GM12878 (cell line): ENCODE results near the gene GAS6. TPM values are rescaled to one million over a fixed set of nuclear protein-coding genes. Genes with fewer than 3 reads are reported as not detected.

ENCODE experiments used
- ATAC-seq: fragments of 200-7000 bp; cut with Tn5 transposase; 3 replicates; pipeline ENCODE4 v1.9.1; 2020; ENCODE audit warnings: mild to moderate bottlenecking, moderate library complexity
- BruUV-seq: library from RNA; stranded (reverse); fragments of 400-500 nt; replicated peaks from 2 replicates; lab custom pipeline; 2021; lab: Mats Ljungman, UMichigan
- CTCF ChIA-PET: fragments of 300-600 bp; sonication (Branson Sonifier 250); formaldehyde crosslinking; extraction: SDS; loops from one replicate; lab custom pipeline; 2021; ENCODE audit warnings: inconsistent platforms; lab: Yijun Ruan, JAX
- POLR2A ChIA-PET: fragments of 350-600 bp; formaldehyde crosslinking; extraction: SDS; loops from one replicate; lab custom pipeline; 2021; ENCODE audit warnings: inconsistent platforms; lab: Charles Lee
- RAD21 ChIA-PET: fragments of 300-600 bp; sonication (Branson Sonifier 250); formaldehyde crosslinking; loops from one replicate; lab custom pipeline; 2023; ENCODE audit warnings: antibody characterized with exemption; ENCODE audit not compliant: unreplicated experiment; lab: Charles Lee
- SMC1A ChIA-PET: fragments of 300-600 bp; sonication (Branson Sonifier 250); formaldehyde crosslinking; loops from one replicate; lab custom pipeline; 2023; ENCODE audit not compliant: unreplicated experiment, uncharacterized antibody; lab: Charles Lee
- DNase-seq: peaks from one replicate; pipeline ENCODE4 v3.0.0-alpha.2; 2011; ENCODE audit warnings: low read depth, low spot score
- FAIRE-seq: peaks from 3 replicates; lab custom pipeline; 2011; peaks lifted over from hg19 to GRCh38; lab: Jason Lieb, UNC
- H2AFZ ChIP-seq: 2 replicates; pipeline ENCODE4 v1.6.0; 2011; ENCODE audit warnings: low read depth, low read length, control low read depth; ENCODE audit not compliant: control insufficient read depth
- H3K27ac ChIP-seq: 2 replicates; pipeline ENCODE4 v1.5.1; 2011; ENCODE audit warnings: control low read depth; ENCODE audit not compliant: control insufficient read depth, insufficient read depth
- H3K27me3 ChIP-seq, 2 experiments: replicated peaks in 1 of 2; 2 replicates each; pipeline versions ENCODE4 v1.6.0 to v1.6.1; 2011; ENCODE audit warnings: low read length in 1 of 2; ENCODE audit not compliant: control insufficient read depth in 2 of 2, insufficient read depth in 2 of 2
- H3K36me3 ChIP-seq, 2 experiments: 2 replicates each; pipeline ENCODE4 v1.5.1; 2011; ENCODE audit warnings: low read length in 1 of 2; ENCODE audit not compliant: control insufficient read depth in 2 of 2, insufficient read depth in 2 of 2
- H3K4me1 ChIP-seq: 2 replicates; pipeline ENCODE4 v1.6.1; 2011; ENCODE audit warnings: mild to moderate bottlenecking, low read length, moderate library complexity, mixed read lengths; ENCODE audit not compliant: control insufficient read depth, insufficient read depth
- H3K4me2 ChIP-seq: 2 replicates; pipeline ENCODE4 v1.6.0; 2011; ENCODE audit warnings: control low read depth; ENCODE audit not compliant: control insufficient read depth, insufficient read depth
- H3K4me3 ChIP-seq: fragments of 200-600 bp; sonication (generic); 2 replicates; pipeline ENCODE4 v1.5.1; 2016
- H3K79me2 ChIP-seq: 2 replicates; pipeline ENCODE4 v1.6.0; 2011; ENCODE audit warnings: low read length; ENCODE audit not compliant: control insufficient read depth, insufficient read depth
- H3K9ac ChIP-seq: 2 replicates; pipeline ENCODE4 v1.8.0; 2011; ENCODE audit warnings: low read length, control low read depth, mixed read lengths; ENCODE audit not compliant: control insufficient read depth, insufficient read depth
- H3K9me3 ChIP-seq: replicated peaks from 3 replicates; pipeline ENCODE4 v1.5.1; 2011; ENCODE audit warnings: mild to moderate bottlenecking, low read length; ENCODE audit not compliant: control insufficient read depth, insufficient read depth
- H4K20me1 ChIP-seq: 2 replicates; pipeline ENCODE4 v1.6.0; 2011; ENCODE audit not compliant: control insufficient read depth, insufficient read depth
- BCL11A ChIP-seq: IDR thresholded peaks from 2 replicates; pipeline ENCODE4 v1.6.1; 2011; ENCODE audit warnings: low read depth, low read length
- FOS ChIP-seq: IDR thresholded peaks from 3 replicates; pipeline ENCODE4 v1.6.1; 2011; ENCODE audit warnings: borderline replicate concordance; ENCODE audit not compliant: insufficient read length; ENCODE audit errors: extremely low read depth
- NFIC ChIP-seq: IDR thresholded peaks from 2 replicates; pipeline ENCODE4 v1.6.1; 2012; ENCODE audit warnings: low read depth, mild to moderate bottlenecking, inconsistent platforms, low read length, moderate library complexity
- PRDM15 ChIP-seq: fragments of 450-650 bp; formaldehyde crosslinking; IDR thresholded peaks from 2 replicates; pipeline ENCODE4 v1.4.0; 2020; ENCODE audit warnings: mild to moderate bottlenecking, moderate library complexity
- SPI1 ChIP-seq: IDR thresholded peaks from 2 replicates; pipeline ENCODE4 v1.6.1; 2011; ENCODE audit warnings: low read depth, mild to moderate bottlenecking, low read length, moderate library complexity, borderline replicate concordance; ENCODE audit not compliant: insufficient read depth
- SREBF2 ChIP-seq: IDR thresholded peaks from 2 replicates; pipeline ENCODE4 v1.6.1; 2012; ENCODE audit warnings: mild to moderate bottlenecking, low read length
- TBL1XR1 ChIP-seq: IDR thresholded peaks from 2 replicates; pipeline ENCODE4 v1.6.1; 2012; ENCODE audit warnings: low read depth, low read length, improper control_type of control experiment
- USF1 ChIP-seq: IDR thresholded peaks from 2 replicates; pipeline ENCODE4 v1.6.1; 2011; ENCODE audit warnings: borderline replicate concordance, low read depth, mild to moderate bottlenecking, moderate library complexity, mixed read lengths, low read length; ENCODE audit not compliant: insufficient read depth; ENCODE audit errors: extremely low read length
- WGBS: methylation state at CpG from one replicate; pipeline ENCODE4 v1.1.6; 2016; ENCODE audit warnings: low lambda C conversion rate; ENCODE audit not compliant: insufficient replicate concordance, insufficient coverage; ENCODE audit errors: missing lambda C conversion rate; 5-methylcytosine and 5-hydroxymethylcytosine counted together
- in situ Hi-C: fragments of 300-500 bp; cut with MboI; formaldehyde crosslinking; loops from 9 replicates; pipeline ENCODE4 v1.14.3; 2018; ENCODE audit warnings: mixed read lengths
- intact Hi-C: fragments of 100-400 bp; cut with micrococcal nuclease; formaldehyde crosslinking; loops from one replicate; pipeline ENCODE4 v1.14.2; 2022; ENCODE audit not compliant: unreplicated experiment
- polyA plus RNA-seq, 11 experiments: library from polyadenylated mRNA; depleted of rRNA in 4 of 11; unstranded in 6 of 11; stranded (reverse) in 5 of 11; fragments of >200 nt; fragmentation: Nextera tagmentation in 4 of 11; fragmentation: Illumina TruSeq in 1 of 11; extraction: Ambion mirVana in 4 of 11; extraction: Trizol in 1 of 11; gene quantifications; 1 replicate in 1 of 11; 2 replicates in 10 of 11; pipeline versions ENCODE4 v1.2.1 to v1.2.3, GENCODE V29; 2011 to 2016; ENCODE audit warnings: inconsistent platforms in 2 of 11, missing spikeins in 2 of 11, low read depth in 1 of 11
- total RNA-seq, 4 experiments: library from RNA; depleted of rRNA in 3 of 4; stranded (reverse); fragments of >200 nt in 3 of 4; fragmentation: Illumina TruSeq in 1 of 4; extraction: Trizol in 1 of 4; gene quantifications; 2 replicates each; pipeline versions ENCODE4 v1.2.1 to v1.2.3, GENCODE V29; 2013 to 2021

The GAS6 gene
- total and polyA plus RNA-seq, 10 of the 15 experiments (the other 5 are each of a cell fraction or from before 2014, with no cell fraction given), result 0.03 to 0.59 (median 0.10) TPM; not detected in 2

DNA sequence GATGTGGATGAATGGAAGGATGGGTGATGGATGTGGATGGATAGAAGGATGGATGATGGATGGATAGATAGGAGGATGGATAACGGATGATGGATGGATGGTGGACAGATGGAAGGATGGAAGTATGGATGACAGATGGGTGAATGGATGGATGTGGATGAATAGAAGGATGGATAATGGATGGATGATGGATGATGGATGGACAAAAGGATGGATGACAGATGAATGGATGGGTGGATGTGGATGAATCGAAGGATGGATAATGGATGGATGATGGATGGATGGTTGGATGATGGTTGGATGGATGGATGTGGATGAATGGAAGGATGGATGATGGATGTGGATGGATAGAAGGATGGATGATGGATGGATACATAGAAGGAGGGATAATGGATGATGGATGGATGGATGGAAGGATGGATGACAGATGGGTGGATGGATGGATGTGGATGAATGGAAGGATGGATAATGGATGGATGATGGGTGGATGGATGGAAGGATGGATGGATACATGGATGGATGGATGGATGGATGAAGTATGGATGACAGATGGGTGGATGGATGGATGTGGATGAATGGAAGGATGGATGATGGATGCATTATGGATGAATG is 65.6 kb downstream of the GAS6 start:
- H3K9me3 ChIP-seq, result no peaks in the 10 kb centered on the region
- intact Hi-C loops, result no loop called here
- POLR2A ChIA-PET, result no interaction called here
- H3K4me1 ChIP-seq, result no peaks in the 10 kb centered on the region
- no peak overlapping the region for H3K4me3 ChIP-seq
- H3K9ac ChIP-seq, result no peak overlapping the region
- no peak overlapping the region for H3K4me2 ChIP-seq
- CTCF ChIA-PET, result no interaction called here
- no peaks in the 10 kb centered on the region for H3K36me3 ChIP-seq
- WGBS, result 6% methylated on average over 2 of the region's 2 CpGs
- RAD21 ChIA-PET, result no interaction called here
- TF ChIP-seq SREBF2 (no peak), FOS (no peak), SPI1 (no peak), PRDM15 (CRISPR knock-in tag) (no peak), TBL1XR1 (no peak), NFIC (no peak), BCL11A (no peak), USF1 (no peak)
- TF ChIP-seq, all 136 proteins: peak for 0
- no peaks in the 10 kb centered on the region for H4K20me1 ChIP-seq
- H3K79me2 ChIP-seq, result no peaks in the 10 kb centered on the region
- FAIRE-seq, result no peak
- no peaks in the 10 kb centered on the region for H3K27me3 ChIP-seq
- in situ Hi-C loops, result no loop called here
- DNase-seq, result no peak
- no TSS peak for BruUV-seq
- no peak overlapping the region for H3K27ac ChIP-seq
- H2AFZ ChIP-seq, result no peak overlapping the region
- ATAC-seq, result no peak
- SMC1A ChIA-PET, result no interaction called here
